Measurements from ENCODE around the gene FPR2.
"Not testable (repeated sequence)": the region's sequence is repeated elsewhere in the genome, so short reads cannot be mapped to it uniquely, and the experiment has no call there.

Gene FPR2

GRCh38 chr19:51740356-51740755 is 20.6 kb upstream of the FPR2 start:
- DNase-seq = no peak

DNA sequence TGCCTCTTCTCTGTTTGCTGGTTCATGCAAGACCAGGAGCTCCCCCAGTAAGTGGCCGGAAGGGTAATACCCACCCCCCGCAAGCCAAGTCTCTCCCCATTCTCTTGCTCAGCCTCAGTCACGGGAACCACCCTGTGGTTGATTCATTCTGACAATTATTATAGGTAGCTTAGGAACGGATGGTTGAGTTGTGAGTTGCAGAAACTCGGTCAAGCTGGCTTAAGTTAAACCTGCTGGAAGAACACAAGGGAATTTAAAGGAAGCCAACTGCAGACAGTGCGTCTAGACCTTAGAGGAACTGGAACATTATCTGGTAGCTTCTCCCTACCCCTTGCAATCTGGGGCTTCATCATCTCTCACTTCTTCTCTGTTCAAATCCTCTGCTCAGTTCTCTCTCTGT is 18.2 kb upstream of the FPR2 start:
- peak; percentile 93 for DNase-seq

- DNase-seq = peak; percentile 74
These were observed 17.6 kb upstream of the FPR2 start for GRCh38 chr19:51743405-51743804.

- DNase-seq = no peak
These were observed 14.2 kb upstream of the FPR2 start for GRCh38 chr19:51746731-51747130.

DNA sequence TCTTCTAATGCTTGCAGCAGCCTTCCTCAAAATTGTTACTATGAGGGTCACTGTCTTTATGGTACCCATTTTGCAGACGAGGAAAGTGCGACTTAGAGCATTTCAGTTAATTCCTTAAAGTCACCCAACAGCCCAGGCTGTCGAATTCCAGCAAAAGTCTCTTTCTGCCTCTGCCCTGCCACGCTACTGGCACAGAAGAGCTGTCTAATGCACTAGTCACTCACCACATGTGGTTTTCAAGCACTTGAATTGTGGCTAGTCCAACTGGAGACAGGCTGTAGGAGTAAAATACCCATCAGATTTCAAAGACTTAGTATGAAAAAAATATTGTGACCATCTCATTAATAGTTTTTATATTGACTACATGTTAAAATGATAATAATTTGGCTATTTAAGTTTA is 11.0 kb upstream of the FPR2 start:
- DNase-seq = peak; percentile 67

- peak; percentile 48 for DNase-seq
These were observed 10.4 kb upstream of the FPR2 start for GRCh38 chr19:51750400-51751094.

GRCh38 chr19:51751655-51752054 is 9.3 kb upstream of the FPR2 start, which contains the start of gene FPR1:
Gene FPR1, minus strand, starts transcription at chr19:51751878. Its CDS starts 4,884 bp downstream, at chr19:51746994.
- DNase-seq = peak; percentile 71

DNA sequence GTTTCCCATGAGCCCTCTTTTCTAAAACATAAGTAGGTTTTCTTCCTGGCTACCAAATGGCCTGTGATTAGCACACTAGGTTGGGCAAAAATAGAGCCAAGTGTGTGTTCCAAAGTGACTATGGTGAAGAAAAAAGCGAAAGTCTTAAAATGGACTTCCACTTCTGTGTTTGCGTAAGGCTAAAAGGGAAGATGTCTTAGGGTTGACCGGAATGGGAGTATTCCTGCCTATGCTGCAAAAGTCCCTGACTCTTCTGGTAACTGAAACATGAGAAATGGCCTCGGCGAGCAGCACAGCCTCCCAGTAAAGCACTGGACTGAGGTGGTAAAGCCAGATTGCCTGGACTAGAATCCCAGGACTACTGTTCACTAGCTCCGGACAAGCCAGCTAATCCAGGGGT is 6.9 kb upstream of the FPR2 start:
- no peak for DNase-seq

- no peak for DNase-seq
These were observed 6.2 kb upstream of the FPR2 start for GRCh38 chr19:51754770-51755169.

- DNase-seq = no peak
These were observed 5.4 kb upstream of the FPR2 start for GRCh38 chr19:51755571-51755970.

DNA sequence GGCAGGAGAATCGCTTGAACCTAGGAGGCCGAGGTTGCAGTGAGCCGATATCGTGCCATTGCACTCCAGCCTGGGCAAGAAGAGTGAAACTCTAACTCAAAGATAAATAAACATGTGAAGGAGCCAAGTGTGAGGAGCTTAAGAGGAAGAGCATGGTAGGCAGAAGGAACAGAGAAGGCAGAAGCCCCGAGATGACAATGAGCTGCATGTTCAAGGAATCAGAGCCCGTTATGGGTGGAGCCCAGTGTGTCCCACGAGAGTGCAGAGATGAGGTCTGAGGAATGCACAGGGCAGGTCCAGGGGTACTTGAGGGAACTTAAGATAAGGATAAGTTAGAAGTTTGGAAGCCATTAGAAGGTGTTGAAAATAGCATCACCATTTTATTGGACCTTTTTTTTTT is 716 bp downstream of the FPR2 start:
- no peak for DNase-seq

DNA sequence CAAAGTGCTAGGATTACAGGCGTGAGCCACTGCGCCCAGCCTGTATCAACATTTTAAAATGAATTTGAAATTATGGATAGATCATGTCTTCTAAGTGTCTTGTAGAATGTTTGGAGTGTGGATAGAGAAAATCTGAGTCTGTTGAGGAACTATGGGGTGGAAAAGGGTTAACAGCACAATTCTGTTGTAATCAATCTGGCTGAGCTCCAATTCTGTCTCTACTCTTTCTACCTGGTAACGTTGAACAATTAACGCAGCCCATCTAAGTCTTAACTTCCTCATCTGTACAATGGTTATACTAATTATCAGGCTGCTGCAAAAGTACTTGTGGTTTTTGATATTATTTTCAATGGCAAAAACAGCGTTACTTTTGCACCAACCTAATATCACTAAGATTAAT is 4.1 kb downstream of the FPR2 start:
- no peak for DNase-seq

- DNase-seq = no peak
These were observed 5.5 kb downstream of the FPR2 start for GRCh38 chr19:51766461-51766860.

DNA sequence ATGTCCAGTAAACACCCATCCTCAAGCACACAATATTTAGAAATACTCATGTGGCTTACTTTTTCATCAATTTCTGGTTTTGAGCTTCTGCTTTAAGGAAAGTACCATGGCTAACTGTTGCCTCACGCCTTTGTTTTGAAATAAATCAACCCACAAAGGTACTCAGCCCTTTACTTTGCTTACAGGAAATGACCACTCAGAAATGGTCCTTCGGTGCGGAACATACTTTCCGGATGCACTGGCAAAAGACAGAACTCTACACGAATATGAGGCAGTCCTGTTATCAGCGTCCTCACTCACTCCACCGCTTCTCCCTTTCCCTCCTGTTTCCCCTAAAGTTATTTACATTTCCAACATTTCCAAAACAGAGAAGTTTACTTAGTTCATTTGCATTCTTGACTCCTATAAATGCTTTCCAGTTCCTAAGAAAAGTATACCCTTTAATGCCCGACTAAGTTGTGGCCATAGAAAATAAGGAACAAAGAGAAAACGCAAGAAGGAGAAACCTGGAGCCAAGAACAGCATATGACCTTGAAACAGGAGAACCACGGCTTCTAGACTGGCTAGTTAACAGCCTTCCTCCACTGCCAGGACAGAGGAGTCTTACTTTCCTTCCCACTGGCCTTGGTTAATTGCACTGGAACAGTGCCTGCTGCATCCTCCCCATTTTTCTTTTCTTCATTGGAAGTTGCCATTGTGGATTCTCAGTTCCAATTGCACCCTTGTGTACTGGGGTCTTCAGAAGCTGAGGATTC is 10.6 kb downstream of the FPR2 start:
- DNase-seq = no peak

- DNase-seq = no peak
These were observed 12.0 kb downstream of the FPR2 start for GRCh38 chr19:51772977-51773376.

- not testable (repeated sequence) for DNase-seq
These were observed 15.6 kb downstream of the FPR2 start for GRCh38 chr19:51776561-51776960.

GRCh38 chr19:51777570-51778462 is 16.8 kb downstream of the FPR2 start:
- peak; percentile 86 for DNase-seq

DNA sequence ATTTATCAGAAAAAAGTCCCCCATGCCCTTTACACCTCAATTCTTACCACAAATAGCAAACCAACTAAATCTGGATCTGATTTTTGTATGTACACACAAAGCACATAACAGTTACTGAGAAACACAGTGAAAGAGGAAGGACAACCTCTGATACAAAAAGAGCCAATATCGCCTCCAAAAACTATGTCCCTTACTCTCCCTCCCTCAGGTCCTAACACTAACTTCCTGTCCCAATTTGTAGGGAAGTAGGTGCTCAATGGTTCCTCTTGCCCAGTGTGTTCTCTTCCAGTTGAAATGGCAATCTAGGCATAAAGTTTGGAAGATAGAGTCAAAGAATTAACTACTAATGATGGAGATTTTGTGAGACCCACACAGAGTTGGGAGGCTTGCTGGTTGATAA is 18.2 kb downstream of the FPR2 start:
- DNase-seq = no peak

DNA sequence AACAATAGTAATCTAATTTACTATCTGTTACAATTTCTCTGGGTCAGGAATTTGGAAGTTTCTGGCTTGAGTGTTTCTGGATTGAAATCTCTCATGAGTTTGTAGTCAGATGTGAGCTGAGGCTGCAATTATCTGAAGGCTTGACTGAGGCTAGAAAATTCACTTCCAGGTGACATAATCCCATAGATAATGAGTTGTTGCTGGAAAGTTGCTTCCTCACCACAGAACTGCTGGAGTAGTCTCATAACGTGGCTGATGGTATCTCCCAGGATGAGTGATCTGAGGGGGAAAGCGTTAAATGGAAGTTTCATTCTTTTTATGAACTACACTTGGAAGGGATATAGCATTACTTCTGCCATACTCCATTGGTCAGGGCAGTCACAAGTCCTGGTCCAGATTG is 18.7 kb downstream of the FPR2 start:
- no peak for DNase-seq

DNA sequence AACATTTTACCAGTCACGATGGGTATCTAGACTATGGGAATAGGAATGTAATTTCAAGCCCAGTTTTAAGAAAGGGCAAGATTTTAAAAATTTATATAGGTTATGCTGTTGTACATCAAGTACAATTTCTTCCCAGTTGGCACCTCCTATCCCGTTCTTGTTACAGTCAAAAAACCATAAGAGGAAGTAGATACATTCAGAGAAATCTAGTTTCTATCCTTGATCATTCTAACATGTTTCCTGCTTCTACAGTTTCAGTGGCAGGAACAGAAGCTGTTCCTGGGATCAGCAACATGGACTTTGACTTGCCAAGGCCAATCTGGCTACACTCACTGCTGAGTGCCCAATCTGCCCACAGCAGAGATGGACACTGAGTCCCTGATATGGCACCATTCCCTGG is 19.3 kb downstream of the FPR2 start:
- no peak for DNase-seq

DNA sequence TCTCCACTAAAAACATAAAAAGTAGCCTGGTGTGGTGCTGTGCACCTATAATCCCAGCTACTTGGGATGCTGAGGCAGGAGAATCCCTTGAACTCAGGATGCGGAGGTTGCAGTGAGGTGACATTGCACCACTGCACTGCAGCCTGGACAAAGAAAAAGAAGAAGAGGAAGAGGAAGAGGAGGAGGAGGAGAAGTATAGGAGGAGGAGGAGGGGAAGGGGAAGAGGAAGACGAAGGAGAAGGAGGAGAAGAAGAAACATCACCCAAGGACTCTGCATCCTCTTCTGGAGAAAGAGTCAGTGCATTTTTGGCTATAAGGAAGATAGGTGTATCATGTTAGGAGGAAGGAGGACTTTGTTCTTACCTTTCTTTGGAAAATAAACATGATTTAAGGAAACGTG is 21.0 kb downstream of the FPR2 start:
- no peak for DNase-seq

DNA sequence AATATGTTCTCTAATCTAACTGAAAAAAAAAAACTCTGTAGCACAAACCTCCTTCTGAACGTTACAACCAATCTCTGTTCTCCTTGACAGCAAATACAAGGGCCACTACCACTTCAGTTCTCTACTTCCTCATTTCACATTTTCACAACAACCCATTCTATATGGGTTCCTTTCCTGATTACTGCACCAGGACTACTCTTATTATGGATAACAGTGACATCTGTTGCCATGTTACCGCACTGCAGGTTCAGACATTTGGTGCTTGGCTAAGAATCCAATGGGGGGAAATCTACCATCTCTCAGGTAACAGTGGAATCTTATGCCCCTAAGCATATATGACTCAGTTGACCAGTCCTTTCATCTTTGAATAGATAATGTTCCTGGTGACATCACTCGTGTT is 22.4 kb downstream of the FPR2 start:
- peak; percentile 37 for DNase-seq

DNA sequence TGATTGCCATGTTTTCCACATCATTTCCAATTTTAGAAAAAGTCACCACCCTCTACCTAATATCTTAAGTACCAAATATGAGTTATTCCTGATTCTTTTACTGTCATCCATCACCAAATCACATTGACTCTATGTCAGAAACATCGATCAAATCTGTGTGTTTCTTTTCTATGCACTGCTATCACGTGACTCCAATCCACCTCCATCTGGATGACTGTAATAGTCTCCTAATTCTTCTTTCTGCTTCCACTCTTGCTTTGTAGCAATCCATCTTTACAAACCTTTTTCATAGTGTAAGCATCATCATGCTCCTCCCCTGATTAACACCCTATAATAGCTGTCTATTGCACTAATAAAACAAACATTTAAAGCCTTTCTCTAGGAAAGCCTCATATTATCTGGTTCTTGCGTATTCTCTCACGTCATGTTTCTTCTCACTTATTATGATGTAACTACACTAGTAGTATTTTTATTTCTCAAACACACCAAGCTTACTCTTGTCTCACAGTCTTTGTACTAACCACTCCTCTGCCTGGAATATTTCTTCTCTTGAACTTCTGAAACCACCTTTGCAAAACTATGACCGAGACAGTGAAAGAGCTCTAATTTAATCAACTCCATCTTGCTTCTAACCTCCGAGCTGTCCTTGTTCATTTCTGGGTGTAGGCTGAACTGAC is 23.3 kb downstream of the FPR2 start:
- DNase-seq = no peak
